PFSK-1 (cell line): ENCODE results near the gene ADAM12.

ENCODE experiments used
- FOXP2 ChIP-seq: optimal IDR thresholded peaks from 2 replicates; pipeline ENCODE3; 2011; ENCODE audit warnings: borderline replicate concordance, control low read depth, inconsistent platforms; ENCODE audit not compliant: insufficient read depth; ENCODE audit errors: extremely low read length, extremely low read depth
- POLR2AphosphoS5 ChIP-seq: IDR thresholded peaks from 2 replicates; pipeline ENCODE4 v1.6.1; 2012; ENCODE audit warnings: low read depth, mild to moderate bottlenecking, control low read depth, low read length, moderate library complexity
- SIN3A ChIP-seq: IDR thresholded peaks from 2 replicates; pipeline ENCODE4 v1.6.1; 2012; ENCODE audit warnings: mild to moderate bottlenecking, low read length, moderate library complexity, borderline replicate concordance; ENCODE audit not compliant: insufficient read depth
- TAF1 ChIP-seq: IDR thresholded peaks from 2 replicates; pipeline ENCODE4 v1.6.1; 2012; ENCODE audit warnings: low read length, control low read depth, borderline replicate concordance; ENCODE audit not compliant: insufficient read depth
- TF ChIP-seq, protein P1 (sequence below), 2 experiments: IDR thresholded peaks; 2 replicates each; pipeline versions ENCODE4 v1.6.1 to v1.8.0; 2011 to 2012; ENCODE audit warnings: low read depth in 2 of 2, low read length in 2 of 2, control low read depth in 1 of 2, inconsistent platforms in 1 of 2, mild to moderate bottlenecking in 1 of 2, moderate library complexity in 1 of 2; ENCODE audit not compliant: insufficient read depth in 1 of 2

DNA sequence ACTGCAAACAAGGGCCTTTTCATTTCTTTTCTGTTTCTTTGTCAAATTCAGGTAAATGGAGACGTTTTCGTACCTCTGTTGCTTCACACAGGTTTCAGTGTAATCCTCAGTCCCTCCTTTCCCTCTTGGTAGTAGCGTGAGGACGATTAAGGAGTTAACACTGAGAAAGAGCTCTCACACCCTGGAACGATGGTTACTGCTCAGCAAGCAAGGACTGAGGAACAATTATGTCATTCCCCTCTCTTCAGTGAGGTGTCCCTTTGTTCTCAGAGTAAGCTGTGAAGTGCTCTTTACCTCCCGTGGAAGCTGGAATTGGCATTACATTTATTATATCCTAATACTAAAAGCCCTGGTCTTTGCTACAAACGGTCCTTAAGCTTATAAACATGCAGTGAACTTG, 396.0 kb downstream of the ADAM12 start:
- TF ChIP-seq TAF1 (no peak), POLR2AphosphoS5 (no peak), SIN3A (no peak), FOXP2 (no peak)
- TF ChIP-seq, protein P1, sequence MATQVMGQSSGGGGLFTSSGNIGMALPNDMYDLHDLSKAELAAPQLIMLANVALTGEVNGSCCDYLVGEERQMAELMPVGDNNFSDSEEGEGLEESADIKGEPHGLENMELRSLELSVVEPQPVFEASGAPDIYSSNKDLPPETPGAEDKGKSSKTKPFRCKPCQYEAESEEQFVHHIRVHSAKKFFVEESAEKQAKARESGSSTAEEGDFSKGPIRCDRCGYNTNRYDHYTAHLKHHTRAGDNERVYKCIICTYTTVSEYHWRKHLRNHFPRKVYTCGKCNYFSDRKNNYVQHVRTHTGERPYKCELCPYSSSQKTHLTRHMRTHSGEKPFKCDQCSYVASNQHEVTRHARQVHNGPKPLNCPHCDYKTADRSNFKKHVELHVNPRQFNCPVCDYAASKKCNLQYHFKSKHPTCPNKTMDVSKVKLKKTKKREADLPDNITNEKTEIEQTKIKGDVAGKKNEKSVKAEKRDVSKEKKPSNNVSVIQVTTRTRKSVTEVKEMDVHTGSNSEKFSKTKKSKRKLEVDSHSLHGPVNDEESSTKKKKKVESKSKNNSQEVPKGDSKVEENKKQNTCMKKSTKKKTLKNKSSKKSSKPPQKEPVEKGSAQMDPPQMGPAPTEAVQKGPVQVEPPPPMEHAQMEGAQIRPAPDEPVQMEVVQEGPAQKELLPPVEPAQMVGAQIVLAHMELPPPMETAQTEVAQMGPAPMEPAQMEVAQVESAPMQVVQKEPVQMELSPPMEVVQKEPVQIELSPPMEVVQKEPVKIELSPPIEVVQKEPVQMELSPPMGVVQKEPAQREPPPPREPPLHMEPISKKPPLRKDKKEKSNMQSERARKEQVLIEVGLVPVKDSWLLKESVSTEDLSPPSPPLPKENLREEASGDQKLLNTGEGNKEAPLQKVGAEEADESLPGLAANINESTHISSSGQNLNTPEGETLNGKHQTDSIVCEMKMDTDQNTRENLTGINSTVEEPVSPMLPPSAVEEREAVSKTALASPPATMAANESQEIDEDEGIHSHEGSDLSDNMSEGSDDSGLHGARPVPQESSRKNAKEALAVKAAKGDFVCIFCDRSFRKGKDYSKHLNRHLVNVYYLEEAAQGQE (IDR thresholded peaks at IDR 0.05; ENCODE audit: insufficient read depth in 1 of 2, low read depth in 2 of 2, low read length in 2 of 2) = no peak
